Activated gamma-delta T cell (primary cell): ENCODE data around the gene SNCA.

ENCODE experiments used
- DNase-seq: peaks from one replicate; lab custom pipeline; 2025; lab: John Stamatoyannopoulos, UW

The SNCA gene

GRCh38 chr4:89707467-89707866, 129.5 kb downstream of the SNCA start:
- DNase-seq, result no peak

GRCh38 chr4:89704651-89705395, 132.1 kb downstream of the SNCA start:
- DNase-seq, result no peak

DNA sequence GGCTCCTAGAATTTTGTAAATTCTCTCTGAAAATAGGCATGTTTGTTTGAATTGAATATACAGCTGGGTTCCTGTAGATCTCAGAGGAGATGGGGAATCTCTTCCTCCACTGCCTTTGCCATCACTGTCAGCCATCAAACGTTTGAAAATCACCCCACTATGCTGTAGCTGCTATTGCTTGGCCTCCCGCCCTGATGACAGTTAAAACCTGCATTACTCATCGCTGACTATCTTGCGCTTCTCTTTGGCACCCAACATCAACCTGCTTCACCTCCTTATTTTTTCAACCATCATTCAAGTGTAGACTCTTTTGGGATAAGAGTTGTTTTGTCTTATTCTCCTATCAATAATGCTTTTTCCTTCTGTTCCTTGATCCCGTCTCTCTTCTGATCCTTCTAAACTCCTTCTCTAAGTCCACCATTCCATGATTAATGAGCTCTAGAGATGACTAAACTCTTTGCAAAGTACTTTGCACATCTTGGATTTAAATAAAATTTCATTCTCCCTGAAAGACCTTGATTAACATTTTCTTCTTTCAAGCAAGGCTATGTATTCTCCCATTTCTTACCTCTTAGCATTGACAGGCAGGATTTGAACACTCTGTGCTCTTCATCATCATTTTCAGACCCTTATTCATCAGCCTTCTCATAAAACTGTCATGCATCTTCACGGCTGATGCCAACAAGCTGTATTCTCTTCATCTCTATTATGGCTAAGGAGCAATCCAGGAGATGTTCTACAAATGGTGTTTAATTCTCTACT, 133.0 kb downstream of the SNCA start:
- no peak for DNase-seq

DNA sequence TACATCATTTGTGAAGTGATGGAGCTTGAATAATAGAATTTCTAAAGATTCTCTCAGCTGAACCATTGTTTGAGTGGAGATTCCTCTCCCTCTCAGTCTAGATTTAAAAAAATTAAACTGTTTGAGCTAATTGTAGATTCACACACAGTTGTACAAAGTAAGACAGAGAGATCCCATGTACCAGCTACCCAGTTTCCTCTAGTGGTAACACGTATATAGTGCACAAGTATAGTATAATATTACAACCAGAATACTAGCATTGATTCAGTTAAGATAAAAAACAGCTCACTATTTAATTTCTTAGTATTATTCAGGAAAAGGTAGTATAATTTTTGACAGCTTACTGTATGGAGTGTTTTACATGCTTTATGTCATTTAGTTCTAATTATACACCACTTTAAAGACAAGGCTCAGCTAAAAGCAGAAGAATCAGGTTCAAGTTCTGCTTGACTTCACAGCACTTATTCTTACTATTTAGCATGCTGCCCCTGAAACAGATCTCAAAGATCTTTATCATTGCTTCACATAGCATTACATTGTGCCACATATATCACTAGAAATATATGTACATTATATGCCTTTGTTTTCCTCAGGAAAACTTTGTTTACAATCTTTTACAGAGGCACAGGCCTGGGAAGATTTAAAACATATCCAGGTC, 136.1 kb downstream of the SNCA start:
- DNase-seq, result no peak

- DNase-seq, result no peak
These were observed 151.3 kb downstream of the SNCA start for GRCh38 chr4:89685690-89686089.

GRCh38 chr4:89685277-89685676, 151.7 kb downstream of the SNCA start:
- no peak for DNase-seq

DNA sequence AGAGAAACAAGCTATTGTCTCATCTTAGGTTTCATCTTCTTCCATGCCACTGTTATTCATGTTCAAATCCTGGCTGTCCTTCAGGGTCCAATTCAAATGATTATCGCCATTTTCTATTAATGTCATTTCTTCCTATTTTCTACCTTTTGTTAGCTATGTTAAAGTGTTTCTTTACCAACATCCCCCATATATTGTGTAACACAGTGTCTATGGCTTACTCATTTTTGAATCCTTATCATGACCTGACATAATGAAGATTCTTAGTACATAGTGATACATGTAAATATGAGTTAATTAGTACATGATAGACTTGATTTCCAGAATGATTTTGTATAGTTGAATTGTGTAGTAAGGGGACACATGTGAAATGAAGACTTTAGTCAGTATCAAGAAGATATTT, 152.4 kb downstream of the SNCA start:
- DNase-seq, result no peak

DNA sequence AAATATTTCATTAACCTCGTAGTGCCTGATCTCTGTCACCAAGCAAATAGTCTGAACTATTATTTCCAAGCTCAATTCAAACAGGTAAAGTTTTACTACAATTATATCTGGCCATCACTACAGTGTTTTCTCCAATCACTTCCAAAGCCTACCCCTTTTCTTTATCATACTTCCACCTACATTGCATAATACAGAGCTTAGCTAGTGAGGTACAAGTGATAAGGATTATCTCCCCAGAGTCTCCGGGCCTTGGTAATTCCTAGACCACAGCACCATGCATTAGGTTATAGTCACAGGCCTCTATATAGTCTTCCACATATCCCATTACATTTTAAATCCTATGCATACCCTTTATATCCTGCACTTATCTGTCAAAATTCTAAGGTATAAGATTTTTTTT, 154.2 kb downstream of the SNCA start:
- DNase-seq, result no peak

DNA sequence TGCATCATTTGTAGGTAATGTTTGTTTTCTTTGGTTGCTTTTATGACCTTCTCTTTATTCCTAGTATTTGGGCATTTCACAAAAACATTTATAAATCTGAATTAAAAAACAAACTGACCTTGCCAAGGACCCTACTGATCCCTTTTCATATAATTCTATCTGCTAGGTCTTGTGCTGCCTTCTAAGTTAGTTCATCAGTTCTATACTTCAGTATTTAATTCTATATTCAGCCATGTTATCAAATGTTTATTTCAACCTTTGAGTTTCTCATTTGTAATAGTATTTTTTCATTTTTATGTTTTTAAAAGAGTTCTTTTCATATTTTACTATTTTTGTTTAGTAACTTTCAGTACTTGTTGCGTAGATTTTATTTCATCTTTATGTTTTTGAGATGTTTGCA, 155.3 kb downstream of the SNCA start:
- DNase-seq, result no peak

- no peak for DNase-seq
These were observed 155.7 kb downstream of the SNCA start for GRCh38 chr4:89681219-89681618.

DNA sequence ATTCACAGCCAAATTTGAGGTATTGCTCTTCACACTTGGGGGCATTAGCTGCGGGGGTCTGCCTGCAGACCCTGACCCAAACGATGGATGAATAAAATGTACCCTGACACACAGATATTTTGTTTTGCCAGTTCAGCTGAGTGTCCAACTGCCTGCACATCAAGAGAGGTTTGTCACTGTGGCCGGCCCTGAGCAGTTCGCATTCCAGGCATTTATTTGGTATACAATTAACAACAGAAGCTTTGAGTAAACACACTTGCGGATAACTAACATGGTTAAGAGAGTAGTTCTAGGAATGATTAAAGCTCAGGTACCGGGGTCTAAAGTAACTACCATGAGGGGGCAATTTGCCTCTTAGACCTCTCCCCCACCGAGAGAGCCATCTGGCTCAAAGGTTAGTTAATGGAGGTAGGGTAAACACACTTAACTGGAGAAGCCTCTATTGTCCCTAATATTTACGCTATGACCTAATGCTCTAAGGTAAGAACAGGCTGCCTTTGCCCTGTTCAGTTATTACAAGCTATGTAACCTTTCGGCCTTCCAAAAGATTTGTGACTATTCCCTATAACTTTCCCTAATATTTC, 162.0 kb downstream of the SNCA start:
- DNase-seq, result no peak
